ENCODE data around the gene SH3BGRL3.

DNA sequence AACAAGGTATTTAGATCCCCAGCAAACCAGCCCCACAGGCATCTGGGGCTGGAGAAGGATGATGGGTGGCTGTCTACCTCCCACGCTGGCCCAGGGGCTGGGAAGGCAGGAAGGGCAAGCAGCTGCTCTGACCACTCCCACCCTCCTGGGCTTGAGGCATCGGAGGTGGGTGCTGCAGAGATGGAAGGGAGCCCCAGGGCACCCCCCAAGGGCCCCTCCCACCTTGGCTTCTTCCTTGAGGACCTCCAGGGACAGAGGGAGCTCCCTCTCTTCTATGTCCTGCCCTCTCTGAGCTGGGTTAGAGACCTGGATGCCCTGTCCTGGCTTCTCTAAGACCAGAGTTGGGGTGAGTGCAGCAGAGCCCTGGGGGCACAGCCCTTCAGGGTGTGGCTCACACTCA is 41.0 kb downstream of the SH3BGRL3 start:
- no peak for TF ChIP-seq ZFP30 (CRISPR knock-in tag; IDR thresholded peaks at IDR 0.05)
- no peak for TF ChIP-seq ARNTL (CRISPR knock-in tag; IDR thresholded peaks at IDR 0.05; ENCODE audit: borderline replicate concordance, low read depth)
- no peak for TF ChIP-seq TOX (CRISPR knock-in tag; IDR thresholded peaks at IDR 0.05; ENCODE audit: borderline replicate concordance)
- TF ChIP-seq RARB (CRISPR knock-in tag; IDR thresholded peaks at IDR 0.05) = no peak
- no peak for TF ChIP-seq OSR1 (CRISPR knock-in tag; IDR thresholded peaks at IDR 0.05)
